ENCODE data around the gene GRM8.

GRM8 gene

GRCh38 chr7:127151379-127151778 lies 101.4 kb downstream of the GRM8 start:
- no peaks in the 10 kb centered on the region for H3K9me3 ChIP-seq (ENCODE audit: insufficient read depth, low read length, severe bottlenecking)
- H3K27me3 ChIP-seq (ENCODE audit: insufficient read depth, low read length, poor library complexity): no peaks in the 10 kb centered on the region
- ATAC-seq (ENCODE audit: insufficient read depth, low read depth): no peak
- no peak for DNase-seq
- no peaks in the 10 kb centered on the region for H3K79me2 ChIP-seq (ENCODE audit: insufficient read depth, low read length)
- H3K27ac ChIP-seq (ENCODE audit: low read length): no peak overlapping the region
- H3K4me1 ChIP-seq (ENCODE audit: insufficient read depth, low read length): no peaks in the 10 kb centered on the region
- no peak overlapping the region for H3K4me2 ChIP-seq (ENCODE audit: insufficient read depth, low read length)
- H4K20me1 ChIP-seq (ENCODE audit: insufficient read depth, low read length): no peaks in the 10 kb centered on the region
- no peak overlapping the region for H3K9ac ChIP-seq (ENCODE audit: low read depth, low read length)
- TF ChIP-seq EZH2 (IDR thresholded peaks at IDR 0.05; ENCODE audit: borderline replicate concordance, low read depth, low read length, severe bottlenecking): no peak
- TF ChIP-seq CTCF (IDR thresholded peaks at IDR 0.05; ENCODE audit: borderline replicate concordance, extremely low read depth, low read length, poor library complexity, severe bottlenecking): no peak
- no peak overlapping the region for H3K4me3 ChIP-seq (ENCODE audit: low read depth in 1 of 2, low read length in 2 of 2)
- no peaks in the 10 kb centered on the region for H3K36me3 ChIP-seq (ENCODE audit: insufficient read depth, low read length)
- no peak overlapping the region for H2AFZ ChIP-seq (ENCODE audit: low read depth, low read length)

DNA sequence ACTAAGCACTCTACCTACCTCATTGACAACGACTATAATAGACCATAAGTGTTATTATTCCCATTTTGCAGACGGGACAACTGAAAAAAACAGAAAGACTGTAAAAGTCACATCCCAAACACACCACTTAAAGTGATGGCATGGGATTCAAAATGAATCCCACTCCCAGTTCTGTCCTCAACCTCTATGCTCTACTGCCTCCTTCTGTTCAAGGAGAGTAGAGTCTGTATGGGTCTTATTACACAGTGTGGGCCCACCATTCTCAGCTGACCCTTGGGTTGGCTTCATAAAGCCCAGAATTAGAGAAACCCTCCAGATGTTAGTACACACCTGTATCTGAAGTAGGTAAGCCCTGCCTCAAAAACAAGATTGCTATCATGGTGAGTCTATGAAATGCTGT lies 102.2 kb downstream of the GRM8 start:
- Histone ChIP-seq H3K9ac (ENCODE audit: low read depth, low read length) (no peak overlapping the region), H3K4me2 (ENCODE audit: insufficient read depth, low read length) (no peak overlapping the region), H2AFZ (ENCODE audit: low read depth, low read length) (no peak overlapping the region), H3K4me3 (ENCODE audit: low read depth in 1 of 2, low read length in 2 of 2) (no peak overlapping the region), H3K27ac (ENCODE audit: low read length) (no peak overlapping the region), H3K36me3 (ENCODE audit: insufficient read depth, low read length) (no peaks in the 10 kb centered on the region), H3K79me2 (ENCODE audit: insufficient read depth, low read length) (no peaks in the 10 kb centered on the region), H4K20me1 (ENCODE audit: insufficient read depth, low read length) (no peaks in the 10 kb centered on the region), H3K9me3 (ENCODE audit: insufficient read depth, low read length, severe bottlenecking) (no peaks in the 10 kb centered on the region), H3K27me3 (ENCODE audit: insufficient read depth, low read length, poor library complexity) (no peaks in the 10 kb centered on the region), H3K4me1 (ENCODE audit: insufficient read depth, low read length) (no peaks in the 10 kb centered on the region)
- DNase-seq (no peak), ATAC-seq (ENCODE audit: insufficient read depth, low read depth) (no peak)
- TF ChIP-seq EZH2 (IDR thresholded peaks at IDR 0.05; ENCODE audit: borderline replicate concordance, low read depth, low read length, severe bottlenecking) (no peak), CTCF (IDR thresholded peaks at IDR 0.05; ENCODE audit: borderline replicate concordance, extremely low read depth, low read length, poor library complexity, severe bottlenecking) (peak; percentile 5)

- TF ChIP-seq CTCF (IDR thresholded peaks at IDR 0.05; ENCODE audit: borderline replicate concordance, extremely low read depth, low read length, poor library complexity, severe bottlenecking) (no peak), EZH2 (IDR thresholded peaks at IDR 0.05; ENCODE audit: borderline replicate concordance, low read depth, low read length, severe bottlenecking) (no peak)
- Histone ChIP-seq H2AFZ (ENCODE audit: low read depth, low read length) (no peak overlapping the region), H3K4me2 (ENCODE audit: insufficient read depth, low read length) (no peak overlapping the region), H3K27ac (ENCODE audit: low read length) (no peak overlapping the region), H3K9me3 (ENCODE audit: insufficient read depth, low read length, severe bottlenecking) (no peaks in the 10 kb centered on the region), H3K9ac (ENCODE audit: low read depth, low read length) (no peak overlapping the region), H3K4me1 (ENCODE audit: insufficient read depth, low read length) (no peaks in the 10 kb centered on the region), H3K36me3 (ENCODE audit: insufficient read depth, low read length) (no peaks in the 10 kb centered on the region), H3K79me2 (ENCODE audit: insufficient read depth, low read length) (no peaks in the 10 kb centered on the region), H3K4me3 (ENCODE audit: low read depth in 1 of 2, low read length in 2 of 2) (no peak overlapping the region), H4K20me1 (ENCODE audit: insufficient read depth, low read length) (no peaks in the 10 kb centered on the region), H3K27me3 (ENCODE audit: insufficient read depth, low read length, poor library complexity) (no peaks in the 10 kb centered on the region)
- DNase-seq: no peak
- ATAC-seq (ENCODE audit: insufficient read depth, low read depth): no peak
Observed at GRCh38 chr7:127146746-127147536, 105.8 kb downstream of the GRM8 start.

Data from DND-41 (cell line).